ENCODE measurements around the gene LOXL1. TPM values are rescaled to one million over a fixed set of nuclear protein-coding genes. Genes with fewer than 3 reads are reported as not detected.

LOXL1 gene
- total RNA-seq, 4 donors from 2014 or later = 4.3 to 12.1 (median 7.3) TPM

- DNase-seq (ENCODE audit: low spot score in 2 of 2) = no peak
- Histone ChIP-seq H3K4me1 (no peaks in the 10 kb centered on the region), H3K27ac (no peak overlapping the region), H3K4me3 (no peak overlapping the region), H3K27me3 (no peaks in the 10 kb centered on the region), H3K36me3 (no peaks in the 10 kb centered on the region), H3K9me3 (no peaks in the 10 kb centered on the region)
- TF ChIP-seq CTCF (IDR thresholded peaks at IDR 0.05) (no peak), EP300 (IDR thresholded peaks at IDR 0.05) (no peak), POLR2AphosphoS5 (IDR thresholded peaks at IDR 0.05) (no peak), POLR2A (IDR thresholded peaks at IDR 0.05) (no peak)
- WGBS = 85% methylated on average over 7 of the region's 7 CpGs
These were observed 15.5 kb upstream of the LOXL1 start for GRCh38 chr15:73910522-73911303.

DNA sequence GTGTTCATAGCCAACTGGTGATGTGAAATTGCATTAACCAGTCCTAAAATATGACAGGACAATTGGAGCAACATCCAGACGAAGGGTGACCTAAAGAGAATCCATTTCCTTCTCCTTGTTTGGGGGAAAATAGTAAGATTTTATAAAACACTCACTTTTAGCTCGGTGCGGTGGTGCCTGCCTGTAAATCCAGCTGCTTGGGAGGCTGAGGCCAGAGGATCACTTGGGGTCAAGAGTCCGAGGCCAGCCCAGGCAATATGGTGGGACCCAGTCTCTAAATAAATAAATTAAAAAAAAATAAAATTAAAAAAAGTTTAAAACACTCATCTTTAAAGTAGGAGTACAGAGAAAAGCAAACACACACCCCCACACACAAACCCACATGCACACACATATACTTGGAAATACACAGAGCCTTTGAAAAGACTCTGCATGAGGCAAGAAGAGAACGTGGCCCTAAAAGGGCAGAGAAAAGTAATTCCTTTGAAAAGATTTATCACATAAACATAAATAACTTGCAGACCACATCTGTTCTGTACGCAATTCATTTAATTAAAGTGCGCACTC is 14.1 kb upstream of the LOXL1 start:
- Histone ChIP-seq H3K36me3 (no peaks in the 10 kb centered on the region), H3K9me3 (no peaks in the 10 kb centered on the region), H3K27ac (no peak overlapping the region), H3K27me3 (no peaks in the 10 kb centered on the region), H3K4me1 (no peaks in the 10 kb centered on the region), H3K4me3 (no peak overlapping the region)
- no peak for DNase-seq (ENCODE audit: low spot score in 2 of 2)
- 80% methylated on average over 7 of the region's 7 CpGs for WGBS
- no peak for TF ChIP-seq POLR2A (IDR thresholded peaks at IDR 0.05)
- no peak for TF ChIP-seq POLR2AphosphoS5 (IDR thresholded peaks at IDR 0.05)

DNA sequence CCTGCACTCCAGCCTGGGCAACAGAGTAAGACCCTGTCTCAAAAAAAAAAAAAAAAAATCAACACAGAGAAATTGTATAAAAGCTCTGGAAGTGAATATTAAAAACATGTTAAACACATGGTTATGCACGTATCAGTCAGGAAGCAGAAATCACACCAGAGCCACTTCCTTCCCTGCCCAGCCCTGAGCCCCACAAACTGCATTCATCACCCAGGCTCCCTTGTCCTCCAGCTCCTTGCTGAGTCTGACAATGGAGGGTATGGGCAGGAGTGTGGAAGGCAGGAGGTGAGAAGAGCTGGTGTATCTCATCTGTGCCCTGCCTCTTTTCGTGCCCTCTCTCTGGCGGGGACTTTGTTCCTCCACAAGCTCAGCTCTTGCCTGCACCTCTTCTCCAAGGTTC is 12.1 kb upstream of the LOXL1 start:
- TF ChIP-seq CTCF (IDR thresholded peaks at IDR 0.05) (no peak), EP300 (IDR thresholded peaks at IDR 0.05) (no peak), POLR2A (IDR thresholded peaks at IDR 0.05) (no peak), POLR2AphosphoS5 (IDR thresholded peaks at IDR 0.05) (no peak)
- Histone ChIP-seq H3K9me3 (no peaks in the 10 kb centered on the region), H3K4me1 (no peaks in the 10 kb centered on the region), H3K27ac (no peak overlapping the region), H3K36me3 (peaks cover 2% of the 10 kb centered on the region), H3K4me3 (no peak overlapping the region), H3K27me3 (no peaks in the 10 kb centered on the region)
- 81% methylated on average over 3 of the region's 3 CpGs for WGBS
- no peak for DNase-seq (ENCODE audit: low spot score in 2 of 2)

DNA sequence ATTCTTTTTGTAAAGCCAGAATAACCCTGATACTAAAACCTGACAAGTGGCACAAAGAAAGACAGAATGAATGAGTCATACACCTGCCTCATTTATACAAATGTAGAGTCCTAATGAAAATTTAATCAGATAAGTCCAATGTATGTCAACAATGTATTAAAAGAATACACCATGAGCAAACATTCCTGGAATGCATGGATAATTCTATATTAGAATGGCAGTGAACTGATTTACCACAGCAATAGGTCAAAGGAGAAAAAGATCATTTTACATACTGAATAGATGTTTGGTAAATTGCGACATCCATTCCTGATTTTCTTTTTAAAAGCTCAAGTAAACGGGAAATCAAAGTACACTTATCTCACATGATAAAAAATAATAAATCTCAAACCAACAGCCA is 11.2 kb upstream of the LOXL1 start:
- TF ChIP-seq CTCF (IDR thresholded peaks at IDR 0.05) (no peak), POLR2AphosphoS5 (IDR thresholded peaks at IDR 0.05) (no peak), EP300 (IDR thresholded peaks at IDR 0.05) (no peak), POLR2A (IDR thresholded peaks at IDR 0.05) (no peak)
- Histone ChIP-seq H3K4me3 (no peak overlapping the region), H3K27ac (no peak overlapping the region), H3K36me3 (peaks cover 2% of the 10 kb centered on the region), H3K4me1 (peaks cover under 1% of the 10 kb centered on the region), H3K9me3 (no peaks in the 10 kb centered on the region), H3K27me3 (no peaks in the 10 kb centered on the region)
- DNase-seq (ENCODE audit: low spot score in 2 of 2) = no peak
- WGBS = 76% methylated on average over 2 of the region's 2 CpGs

DNA sequence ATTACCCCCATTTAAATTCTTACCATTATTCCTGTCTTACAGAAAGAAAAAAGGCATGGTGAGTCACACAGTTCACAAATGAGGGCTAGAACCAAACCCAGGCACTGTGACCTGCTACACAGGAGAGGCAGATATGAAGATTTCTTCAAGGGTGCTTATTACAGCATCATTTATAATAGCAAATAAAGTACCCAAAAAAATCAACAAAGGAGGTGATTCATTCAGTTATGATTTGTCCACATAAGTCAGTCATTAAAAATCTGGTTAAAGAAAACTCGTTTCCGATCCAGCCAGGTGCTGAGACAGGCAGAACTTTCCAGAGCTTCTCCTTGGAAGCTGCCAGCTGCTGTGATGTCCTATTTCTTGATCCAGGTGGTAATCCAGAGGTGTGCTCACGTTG is 7.5 kb upstream of the LOXL1 start:
- H3K27me3 ChIP-seq = no peaks in the 10 kb centered on the region
- H3K4me3 ChIP-seq = no peak overlapping the region
- no peak for DNase-seq (ENCODE audit: low spot score in 2 of 2)
- H3K9me3 ChIP-seq = no peaks in the 10 kb centered on the region
- peaks cover 27% of the 10 kb centered on the region for H3K4me1 ChIP-seq
- 81% methylated on average over 3 of the region's 3 CpGs for WGBS
- H3K27ac ChIP-seq = no peak overlapping the region
- TF ChIP-seq POLR2AphosphoS5 (IDR thresholded peaks at IDR 0.05) (no peak), CTCF (IDR thresholded peaks at IDR 0.05) (no peak), EP300 (IDR thresholded peaks at IDR 0.05) (no peak), POLR2A (IDR thresholded peaks at IDR 0.05) (no peak)
- peaks cover 2% of the 10 kb centered on the region for H3K36me3 ChIP-seq

Measured in suprapubic skin (tissue), 4 donors.